H1 (cell line): Measurements from ENCODE around the gene OIP5. TPM values are rescaled to one million over a fixed set of nuclear protein-coding genes. Genes with fewer than 3 reads are reported as not detected.

Experiments
- CTCF ChIA-PET: fragments of 300-600 bp; sonication (Branson Sonifier 250); formaldehyde crosslinking; loops from one replicate; lab custom pipeline; 2021; ENCODE audit not compliant: partially characterized antibody; lab: Charles Lee
- POLR2A ChIA-PET: fragments of 300-600 bp; sonication (Branson Sonifier 250); formaldehyde crosslinking; loops from one replicate; lab custom pipeline; 2021; ENCODE audit warnings: inconsistent platforms; ENCODE audit not compliant: partially characterized antibody; lab: Charles Lee
- DNase-seq, 2 experiments: peaks; one replicate each; pipeline versions ENCODE4 v3.0.0 to v3.0.0-alpha.2; 2010 to 2022; ENCODE audit warnings: low spot score in 2 of 2, low read depth in 1 of 2, mixed read lengths in 1 of 2
- FAIRE-seq: peaks from 2 replicates; lab custom pipeline; 2011; peaks lifted over from hg19 to GRCh38; lab: Jason Lieb, UNC
- H2AFZ ChIP-seq: 2 replicates; pipeline ENCODE4 v1.8.1; 2012; ENCODE audit warnings: low read length, inconsistent platforms
- H2AK5ac ChIP-seq: 2 replicates; pipeline ENCODE4 v1.6.1; 2013; ENCODE audit warnings: low read depth, low read length
- H2BK120ac ChIP-seq: replicated peaks from 2 replicates; pipeline ENCODE3; 2013; ENCODE audit warnings: low read depth, low read length, inconsistent platforms
- H2BK12ac ChIP-seq: 2 replicates; pipeline ENCODE4 v1.6.1; 2013; ENCODE audit warnings: low read depth, low read length
- H2BK15ac ChIP-seq: 2 replicates; pipeline ENCODE4 v1.6.1; 2013; ENCODE audit warnings: low read length
- H2BK20ac ChIP-seq: 2 replicates; pipeline ENCODE4 v1.6.1; 2013; ENCODE audit warnings: low read length
- H2BK5ac ChIP-seq: 2 replicates; pipeline ENCODE4 v1.6.1; 2013; ENCODE audit warnings: low read depth, low read length
- H3K14ac ChIP-seq: 2 replicates; pipeline ENCODE4 v1.6.1; 2013; ENCODE audit warnings: inconsistent platforms; ENCODE audit not compliant: insufficient read length
- H3K18ac ChIP-seq: 2 replicates; pipeline ENCODE4 v1.6.1; 2013; ENCODE audit warnings: low read length; ENCODE audit errors: extremely low read depth
- H3K23ac ChIP-seq: 2 replicates; pipeline ENCODE4 v1.6.1; 2013; ENCODE audit warnings: inconsistent platforms; ENCODE audit not compliant: insufficient read length
- H3K23me2 ChIP-seq: 2 replicates; pipeline ENCODE4 v1.6.1; 2013; ENCODE audit warnings: low read depth, low read length
- H3K27ac ChIP-seq: 2 replicates; pipeline ENCODE4 v1.6.1; 2011; ENCODE audit warnings: low read depth, low read length, inconsistent platforms
- H3K27me3 ChIP-seq, 4 experiments: replicated peaks in 1 of 4; 1 replicate in 1 of 4; 2 replicates in 3 of 4; pipeline versions ENCODE4 v1.6.1 to v1.8.1; 2011 to 2013; ENCODE audit warnings: low read length in 3 of 4, mild to moderate bottlenecking in 3 of 4, inconsistent platforms in 2 of 4, mixed read lengths in 2 of 4, moderate library complexity in 1 of 4; ENCODE audit not compliant: control insufficient read depth in 3 of 4, insufficient read depth in 3 of 4; ENCODE audit errors: extremely low read depth in 1 of 4
- H3K36me3 ChIP-seq, 4 experiments: 2 replicates each; pipeline versions ENCODE4 v1.6.1 to v1.8.1; 2011 to 2013; ENCODE audit warnings: mild to moderate bottlenecking in 4 of 4, low read length in 3 of 4, moderate library complexity in 2 of 4, control low read depth in 1 of 4, inconsistent platforms in 1 of 4; ENCODE audit not compliant: insufficient read depth in 4 of 4, control insufficient read depth in 2 of 4
- H3K4ac ChIP-seq: replicated peaks from 2 replicates; pipeline ENCODE3; 2013; ENCODE audit warnings: low read length, low read depth, mixed read lengths, inconsistent platforms; ENCODE audit not compliant: insufficient read length
- H3K4me1 ChIP-seq, 4 experiments: replicated peaks in 1 of 4; 1 replicate in 1 of 4; 2 replicates in 3 of 4; pipeline versions ENCODE4 v1.6.1 to v1.8.1; 2011 to 2013; ENCODE audit warnings: low read length in 3 of 4, inconsistent platforms in 2 of 4, mixed read lengths in 1 of 4; ENCODE audit not compliant: insufficient read depth in 4 of 4, control insufficient read depth in 3 of 4
- H3K4me2 ChIP-seq, 2 experiments: 2 replicates each; pipeline versions ENCODE4 v1.6.1 to v1.8.1; 2011 to 2013; ENCODE audit warnings: low read depth in 2 of 2, low read length in 2 of 2, control low read depth in 1 of 2, inconsistent platforms in 1 of 2, mild to moderate bottlenecking in 1 of 2; ENCODE audit not compliant: insufficient read depth in 1 of 2
- H3K4me3 ChIP-seq, 4 experiments: fragments of 200-600, 300-600 bp in 1 of 4; sonication (generic), shearing (Covaris generic), sonication (Bioruptor Twin) in 1 of 4; 2 replicates each; pipeline versions ENCODE4 v1.5.1 to v1.8.1; 2011 to 2016; ENCODE audit warnings: low read length in 4 of 4, low read depth in 3 of 4, control low read depth in 2 of 4, inconsistent platforms in 2 of 4, mild to moderate bottlenecking in 2 of 4, mixed read lengths in 1 of 4, moderate library complexity in 1 of 4; ENCODE audit not compliant: insufficient read depth in 2 of 4; ENCODE audit errors: extremely low read depth in 1 of 4
- H3K56ac ChIP-seq: replicated peaks from 2 replicates; pipeline ENCODE3; 2013; ENCODE audit warnings: low read depth, mild to moderate bottlenecking, mixed read lengths, low read length, inconsistent platforms; ENCODE audit not compliant: insufficient read length
- H3K79me1 ChIP-seq: 2 replicates; pipeline ENCODE4 v1.6.1; 2013; ENCODE audit warnings: low read depth, low read length, control low read depth
- H3K79me2 ChIP-seq, 2 experiments: 2 replicates each; pipeline versions ENCODE4 v1.6.1 to v1.8.1; 2012 to 2013; ENCODE audit warnings: low read length in 2 of 2, mild to moderate bottlenecking in 2 of 2, inconsistent platforms in 1 of 2; ENCODE audit not compliant: insufficient read depth in 2 of 2, control insufficient read depth in 1 of 2
- H3K9ac ChIP-seq, 4 experiments: replicated peaks in 1 of 4; 1 replicate in 1 of 4; 2 replicates in 3 of 4; pipeline versions ENCODE4 v1.6.1 to v1.8.1; 2011 to 2013; ENCODE audit warnings: low read depth in 3 of 4, low read length in 3 of 4, control low read depth in 2 of 4, mild to moderate bottlenecking in 2 of 4, moderate library complexity in 2 of 4, inconsistent platforms in 1 of 4; ENCODE audit errors: extremely low read depth in 1 of 4
- H3K9me3 ChIP-seq, 2 experiments: 2 replicates each; pipeline versions ENCODE4 v1.6.1 to v1.8.1; 2012 to 2013; ENCODE audit warnings: mild to moderate bottlenecking in 2 of 2, moderate library complexity in 2 of 2, control low read depth in 1 of 2, inconsistent platforms in 1 of 2, low read depth in 1 of 2, low read length in 1 of 2, mixed read lengths in 1 of 2; ENCODE audit not compliant: insufficient read depth in 2 of 2
- H4K20me1 ChIP-seq, 2 experiments: replicated peaks in 1 of 2; 2 replicates each; pipeline versions ENCODE3 to v1.8.1; 2011 to 2013; ENCODE audit warnings: inconsistent platforms in 2 of 2, low read length in 2 of 2, mild to moderate bottlenecking in 1 of 2; ENCODE audit not compliant: insufficient read depth in 2 of 2, control insufficient read depth in 1 of 2
- H4K5ac ChIP-seq: 2 replicates; pipeline ENCODE4 v1.6.1; 2013; ENCODE audit warnings: low read length, low read depth, mixed read lengths, inconsistent platforms; ENCODE audit not compliant: insufficient read length
- H4K8ac ChIP-seq: 2 replicates; pipeline ENCODE4 v1.8.0; 2013; ENCODE audit warnings: mild to moderate bottlenecking, moderate library complexity, low read length, inconsistent platforms; ENCODE audit not compliant: insufficient read depth; ENCODE audit errors: extremely low read depth
- H4K91ac ChIP-seq: replicated peaks from 2 replicates; pipeline ENCODE3; 2013; ENCODE audit warnings: low read length, mixed read lengths, inconsistent platforms; ENCODE audit not compliant: insufficient read length
- BCL11A ChIP-seq, 2 experiments: IDR thresholded peaks; one replicate each; pipeline ENCODE4 v1.6.1; 2011; ENCODE audit warnings: low read depth in 2 of 2, low read length in 2 of 2, mild to moderate bottlenecking in 2 of 2
- CEBPB ChIP-seq: IDR thresholded peaks from 2 replicates; pipeline ENCODE4 v1.6.1; 2012; ENCODE audit warnings: low read depth, low read length
- EZH2 ChIP-seq: fragments of 200-600 bp; sonication (generic); IDR thresholded peaks from 2 replicates; pipeline ENCODE4 v1.7.1; 2012; ENCODE audit warnings: low read depth, mild to moderate bottlenecking, moderate library complexity, low read length, inconsistent platforms; ENCODE audit not compliant: severe bottlenecking
- MAX ChIP-seq: IDR thresholded peaks from 2 replicates; pipeline ENCODE4 v1.6.1; 2012; ENCODE audit warnings: inconsistent platforms
- POLR2A ChIP-seq, 2 experiments: IDR thresholded peaks; 1 replicate in 1 of 2; 2 replicates in 1 of 2; pipeline ENCODE4 v1.6.1; 2011; ENCODE audit warnings: low read depth in 2 of 2, low read length in 2 of 2, mild to moderate bottlenecking in 2 of 2; ENCODE audit errors: control extremely low read depth in 1 of 2
- RAD21 ChIP-seq, 2 experiments: IDR thresholded peaks in 1 of 2; conservative IDR thresholded peaks in 1 of 2; 2 replicates each; pipeline ENCODE4 v1.6.1; 2011; ENCODE audit warnings: low read depth in 2 of 2, low read length in 2 of 2, improper control_type of control experiment in 1 of 2, inconsistent platforms in 1 of 2, mild to moderate bottlenecking in 1 of 2, moderate library complexity in 1 of 2
- RFX5 ChIP-seq: IDR thresholded peaks from 2 replicates; pipeline ENCODE4 v1.6.1; 2011; ENCODE audit warnings: low read depth, low read length, improper control_type of control experiment, borderline replicate concordance
- SIX5 ChIP-seq: IDR thresholded peaks from 2 replicates; pipeline ENCODE4 v1.6.1; 2011; ENCODE audit warnings: mild to moderate bottlenecking, low read depth, low read length
- SP1 ChIP-seq: IDR thresholded peaks from 2 replicates; pipeline ENCODE4 v1.6.1; 2011; ENCODE audit warnings: low read depth, low read length
- TCF12 ChIP-seq: IDR thresholded peaks from 2 replicates; pipeline ENCODE4 v1.6.1; 2011; ENCODE audit warnings: low read depth, mild to moderate bottlenecking, low read length
- WGBS, 2 experiments: shearing (Covaris generic) in 1 of 2; methylation state at CpG; one replicate each; pipeline versions ENCODE4 v1.1.6 to v1.1.7; 2013 to 2015; ENCODE audit warnings: low lambda C conversion rate in 2 of 2, mixed read lengths in 2 of 2, inconsistent platforms in 1 of 2, low coverage in 1 of 2, missing lambda C conversion rate in 1 of 2; ENCODE audit not compliant: insufficient replicate concordance in 2 of 2, insufficient coverage in 1 of 2, insufficient read length in 1 of 2; ENCODE audit errors: extremely low coverage in 1 of 2, missing lambda C conversion rate in 1 of 2; 5-methylcytosine and 5-hydroxymethylcytosine counted together
- polyA plus RNA-seq, 7 experiments: library from polyadenylated mRNA; depleted of rRNA in 3 of 7; stranded (reverse) in 5 of 7; unstranded in 2 of 7; fragments of >200 nt in 5 of 7; fragments of 200-250 nt in 2 of 7; gene quantifications; 1 replicate in 5 of 7; 2 replicates in 1 of 7; 4 replicates in 1 of 7; pipeline versions ENCODE4 v1.2.1 to v1.2.3, GENCODE V29; 2011 to 2013; ENCODE audit warnings: missing spikeins in 2 of 7, mixed read lengths in 2 of 7
- total RNA-seq: library from RNA; stranded (reverse); fragmentation: NEBNext Ultra II Directional; extraction: Animal tissue kit (Norgen Biotek cat#: 25700); gene quantifications from 2 replicates; pipeline ENCODE4 v1.2.1, GENCODE V29; 2021

The OIP5 gene
- total and polyA plus RNA-seq, 2 of the 8 experiments (the other 6 are each of a cell fraction or from before 2014, with no cell fraction given), result 34.8 to 44.5 TPM

- CTCF ChIA-PET, result interaction anchor here (1.0 kb wide), 1 partner anchor 22 kb away, joined by 4 read pairs; the partner anchor contains the start of genes NUSAP1 and OIP5
- no peak overlapping the region for H3K4ac ChIP-seq
- H2BK20ac ChIP-seq, result no peak overlapping the region
- TF ChIP-seq CEBPB, result no peak
- TF ChIP-seq SIX5, result no peak
- TF ChIP-seq SP1, result no peak
- no peak for TF ChIP-seq TCF12
- TF ChIP-seq BCL11A (IDR thresholded peaks at IDR 0.05; ENCODE audit: low read depth in 2 of 2, low read length in 2 of 2), result no peak
- no peak for TF ChIP-seq RAD21 (IDR thresholded peaks at IDR 0.05 in 1 of 2, conservative IDR thresholded peaks at IDR 0.05 in 1 of 2; ENCODE audit: low read depth in 2 of 2, low read length in 2 of 2)
- no peak for TF ChIP-seq EZH2
- no peak for TF ChIP-seq RFX5
- no peak for TF ChIP-seq MAX
- no peak for TF ChIP-seq POLR2A (IDR thresholded peaks at IDR 0.05; ENCODE audit: control extremely low read depth in 1 of 2, low read depth in 2 of 2, low read length in 2 of 2)
Observed at GRCh38 chr15:41354371-41354770, 22.0 kb upstream of the OIP5 start.

More at GRCh38 chr15:41354371-41354770, 22.0 kb upstream of the OIP5 start:
- Histone ChIP-seq H4K5ac (no peak overlapping the region), H3K27ac (no peak overlapping the region), H2BK12ac (no peak overlapping the region), H3K18ac (no peak overlapping the region), H3K9ac (no peak overlapping the region), H3K4me1 (no peaks in the 10 kb centered on the region), H3K56ac (no peak overlapping the region), H2BK5ac (no peak overlapping the region), H3K4me3 (no peak overlapping the region), H3K9me3 (no peaks in the 10 kb centered on the region), H4K20me1 (no peaks in the 10 kb centered on the region), H2AK5ac (no peak overlapping the region), H3K79me1 (no peaks in the 10 kb centered on the region), H4K8ac (no peak overlapping the region), H3K23me2 (no peaks in the 10 kb centered on the region), H3K4me2 (no peak overlapping the region), H2BK120ac (no peak overlapping the region), H3K36me3 (peaks cover 35 to 88% (median 67%) of the 10 kb centered on the region in 4 experiments), H3K79me2 (no peaks in the 10 kb centered on the region), H2BK15ac (no peak overlapping the region), H3K27me3 (no peaks in the 10 kb centered on the region), H2AFZ (no peak overlapping the region), H3K14ac (no peak overlapping the region), H4K91ac (no peak overlapping the region), H3K23ac (no peak overlapping the region)
- POLR2A ChIA-PET, result interaction anchor here (1.2 to 2.0 kb wide), 2 partner anchors 13 to 22 kb away, joined by 4 to 5 read pairs; partner anchors contain the start of genes NUSAP1 and OIP5
- DNase-seq (no peak), FAIRE-seq (no peak)
- WGBS, 2 experiments, result 95% methylated on average over 10 of the region's 10 CpGs; no CpG with 5 or more reads in 1 of the 2 experiments
